HL-60/S4 (cell line): ENCODE data around the gene PLEKHG3.

Experiments used
- in situ Hi-C: fragments of 300-500 bp; cut with MboI; formaldehyde crosslinking; loops from 2 replicates; pipeline ENCODE4 v1.14.3; 2022; ENCODE audit warnings: low sequenced_read_pairs

Gene PLEKHG3

DNA sequence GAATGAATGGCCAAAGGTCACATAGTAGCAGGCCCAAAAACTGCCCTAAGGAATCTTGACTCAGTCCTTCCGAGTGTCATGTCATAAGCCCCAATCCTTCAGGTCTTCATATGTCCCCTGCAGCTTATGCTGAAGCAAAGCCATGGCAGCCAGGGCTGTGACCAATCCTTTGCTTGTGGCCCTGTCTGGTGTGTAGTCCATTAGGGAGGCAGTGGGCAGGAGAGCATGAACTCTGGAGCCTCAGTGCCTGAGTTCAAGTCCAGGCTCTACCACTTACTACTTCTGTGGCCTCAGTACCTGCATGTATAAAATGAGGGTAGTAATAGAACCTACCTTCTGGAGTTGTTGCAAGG, 20.3 kb downstream of the PLEKHG3 start:
- in situ Hi-C loops = no loop called here

DNA sequence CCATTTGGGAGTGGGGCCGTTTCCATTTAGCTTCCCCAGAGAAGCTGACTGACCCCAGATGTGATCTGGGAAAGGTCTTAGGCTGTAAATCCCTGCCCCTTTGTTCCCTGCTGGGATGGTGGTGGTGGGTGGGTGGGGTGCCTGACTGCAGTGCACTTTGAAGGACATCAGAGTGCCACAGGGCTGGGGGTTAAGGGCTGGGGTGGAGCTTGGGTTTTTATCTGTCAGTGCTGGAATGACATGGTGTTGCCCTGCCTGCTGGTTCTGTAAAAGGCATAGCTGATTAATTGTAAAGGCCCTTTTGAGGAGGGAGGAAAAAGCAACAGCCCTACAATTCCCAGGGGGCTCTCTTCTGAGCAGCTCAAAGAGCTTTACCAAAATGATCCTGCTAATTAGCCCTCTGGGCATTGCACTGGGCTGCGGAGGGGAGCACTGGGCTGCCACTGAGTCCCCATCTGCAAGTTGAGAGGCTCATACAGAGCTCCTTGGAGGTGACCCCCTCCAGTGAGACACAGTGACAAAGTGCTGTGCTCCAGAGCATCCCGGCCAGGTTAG, 21.1 kb downstream of the PLEKHG3 start:
- in situ Hi-C loops = no loop called here

DNA sequence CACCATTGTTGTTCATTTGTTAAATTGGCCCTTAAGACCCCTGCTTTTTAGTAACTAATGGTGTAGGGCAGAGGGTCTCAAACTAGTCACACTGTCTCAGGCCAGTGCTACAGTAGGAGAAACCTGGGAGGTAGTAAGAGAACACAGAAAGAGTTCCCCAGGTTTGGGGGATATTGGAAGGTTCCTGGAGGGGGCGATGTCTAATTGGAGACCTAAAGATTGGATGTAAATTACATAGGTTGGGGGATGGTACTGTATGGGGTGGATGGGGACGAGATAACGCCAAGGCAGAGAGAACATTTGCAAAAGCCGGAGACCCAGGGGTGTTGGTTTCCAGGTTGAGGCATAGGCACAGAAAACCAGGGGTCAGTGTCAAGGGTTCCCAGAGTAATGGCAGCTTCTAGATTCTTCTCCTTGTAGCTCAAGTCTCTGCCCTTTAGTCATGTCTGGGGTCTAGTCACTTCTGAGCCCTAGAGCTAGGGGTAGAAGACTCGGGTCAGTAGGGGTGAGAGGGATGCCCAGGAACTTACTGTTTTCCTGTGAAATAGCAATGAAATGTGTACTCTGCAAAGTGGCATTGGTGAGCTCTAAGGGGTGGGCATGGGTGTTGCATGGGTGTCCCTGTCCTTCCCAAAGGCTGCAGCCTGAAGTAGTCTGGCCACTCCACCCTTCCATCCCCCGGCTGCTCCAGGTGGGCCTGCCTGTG, 21.8 kb downstream of the PLEKHG3 start:
- in situ Hi-C loops = no loop called here

DNA sequence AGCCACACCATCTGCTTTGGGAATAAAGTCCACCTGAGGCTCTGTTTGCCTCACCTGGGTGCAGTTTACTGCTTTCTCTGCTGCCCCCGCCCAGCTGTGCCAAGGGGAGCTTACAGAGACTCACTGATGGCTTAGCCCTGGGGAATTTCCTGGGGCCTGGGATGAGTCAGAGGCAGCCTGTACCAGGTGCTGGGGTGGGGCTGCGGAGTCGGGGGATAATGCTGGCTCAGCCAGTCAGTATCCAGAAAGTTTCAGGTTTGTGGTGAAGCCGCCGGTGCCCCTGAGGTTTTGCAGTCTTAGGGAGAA, 22.3 kb downstream of the PLEKHG3 start:
- in situ Hi-C loops = no loop called here

DNA sequence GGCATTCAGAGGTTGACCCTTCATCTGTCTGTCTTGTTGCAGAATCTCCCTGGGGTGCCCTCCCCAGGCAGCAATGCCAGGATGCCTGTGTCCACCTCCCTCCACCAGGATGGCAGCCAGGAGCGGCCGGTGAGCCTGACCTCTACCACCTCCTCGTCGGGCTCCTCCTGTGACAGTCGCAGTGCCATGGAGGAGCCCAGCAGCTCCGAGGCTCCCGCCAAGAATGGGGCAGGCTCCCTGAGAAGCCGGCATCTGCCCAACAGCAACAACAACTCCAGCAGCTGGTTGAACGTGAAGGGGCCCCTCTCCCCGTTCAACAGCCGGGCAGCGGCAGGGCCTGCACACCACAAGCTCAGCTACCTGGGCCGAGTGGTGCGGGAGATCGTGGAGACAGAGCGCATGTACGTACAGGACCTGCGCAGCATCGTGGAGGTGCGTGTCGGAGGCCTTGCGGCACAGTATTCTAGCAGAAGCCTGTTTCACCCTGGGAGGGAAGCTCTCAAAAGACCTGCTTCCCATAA, 23.4 kb downstream of the PLEKHG3 start:
- in situ Hi-C loops = no loop called here

DNA sequence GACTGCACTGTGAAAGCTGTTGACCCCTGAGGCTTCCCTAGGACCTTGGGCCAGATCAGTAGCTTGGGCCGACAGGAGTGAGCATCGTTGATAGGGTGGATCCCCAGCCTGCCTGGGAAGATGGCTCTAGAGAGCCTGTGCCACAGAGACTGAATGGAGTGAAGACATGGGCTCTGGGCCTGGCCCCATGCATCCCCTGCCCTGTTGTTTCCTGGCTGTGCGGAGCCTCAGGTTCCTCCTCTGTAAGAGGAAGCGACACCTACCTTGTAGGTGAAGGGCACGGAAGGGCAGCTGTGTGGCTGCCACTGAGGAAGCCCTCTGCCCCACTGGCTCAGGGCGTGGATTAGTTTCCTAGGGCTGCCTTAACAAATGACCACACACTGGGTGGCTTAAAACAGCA, 23.9 kb downstream of the PLEKHG3 start:
- in situ Hi-C loops = no loop called here

DNA sequence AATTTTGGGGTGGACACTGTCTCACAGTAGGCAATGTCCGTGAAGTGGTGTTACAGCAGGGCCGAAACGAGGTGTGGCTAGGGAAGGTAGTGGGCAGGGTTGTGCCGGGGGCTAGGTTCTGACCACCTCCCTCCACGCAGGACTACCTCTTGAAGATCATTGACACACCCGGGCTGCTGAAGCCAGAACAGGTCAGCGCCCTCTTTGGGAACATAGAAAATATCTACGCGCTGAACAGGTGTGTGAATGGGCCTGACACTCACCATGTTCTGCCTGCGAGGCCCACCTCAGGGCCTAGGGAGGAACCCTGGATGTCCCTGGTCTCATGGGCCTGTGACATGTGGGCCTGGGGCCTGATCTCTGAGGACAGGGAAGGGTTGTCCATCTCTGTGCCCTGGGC, 24.6 kb downstream of the PLEKHG3 start:
- in situ Hi-C loops = no loop called here

DNA sequence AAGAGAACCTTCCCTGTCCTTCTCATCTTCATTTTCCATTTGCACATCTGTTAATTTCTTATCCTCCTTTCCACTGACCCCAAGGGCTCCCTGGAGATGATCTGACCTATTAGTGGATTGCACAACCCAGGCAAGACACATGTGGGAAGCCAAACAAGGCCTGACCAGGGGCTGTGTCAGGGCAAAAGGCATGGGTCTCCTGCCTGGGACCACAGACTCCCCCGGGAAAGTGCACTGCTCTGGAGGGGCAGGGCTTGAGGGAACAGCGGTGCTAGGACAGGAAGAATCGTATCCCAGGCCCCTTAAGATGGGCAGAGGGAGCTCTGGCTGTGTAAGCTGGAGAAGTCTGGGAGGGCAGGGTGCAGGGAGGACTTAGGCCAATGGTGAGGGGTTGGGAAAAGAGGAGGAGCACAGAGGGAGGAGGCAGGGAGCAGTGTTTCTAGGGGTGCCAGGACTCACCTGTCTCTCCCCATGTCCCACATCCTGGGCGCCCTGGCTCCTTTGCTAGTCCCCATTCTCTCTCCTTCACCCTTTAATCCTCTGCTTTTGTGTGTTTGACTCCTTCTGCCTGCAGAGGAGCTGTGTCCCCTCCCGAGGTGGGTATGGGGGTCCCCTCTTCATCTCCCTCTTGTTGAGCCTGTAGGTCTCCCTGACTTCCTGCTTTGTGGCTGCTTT, 25.3 kb downstream of the PLEKHG3 start:
- in situ Hi-C loops = no loop called here

DNA sequence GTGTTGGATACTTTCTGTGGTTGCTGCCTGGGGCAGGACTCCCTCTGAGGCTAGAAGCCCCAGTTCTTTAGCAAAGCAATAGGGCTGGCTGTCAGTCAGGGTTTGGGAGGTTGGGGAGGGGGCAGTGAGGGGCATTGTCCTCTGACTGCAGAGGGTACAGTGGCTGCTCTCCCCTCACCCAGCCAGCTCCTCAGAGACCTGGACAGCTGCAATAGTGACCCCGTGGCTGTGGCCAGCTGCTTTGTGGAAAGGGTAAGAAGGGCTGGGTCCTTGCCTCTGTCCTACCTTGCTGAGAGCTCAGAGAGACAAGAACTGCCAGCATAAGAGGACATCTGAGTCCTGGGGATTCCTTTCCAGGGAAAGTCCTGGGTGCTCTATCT, 25.8 kb downstream of the PLEKHG3 start:
- in situ Hi-C loops = no loop called here

DNA sequence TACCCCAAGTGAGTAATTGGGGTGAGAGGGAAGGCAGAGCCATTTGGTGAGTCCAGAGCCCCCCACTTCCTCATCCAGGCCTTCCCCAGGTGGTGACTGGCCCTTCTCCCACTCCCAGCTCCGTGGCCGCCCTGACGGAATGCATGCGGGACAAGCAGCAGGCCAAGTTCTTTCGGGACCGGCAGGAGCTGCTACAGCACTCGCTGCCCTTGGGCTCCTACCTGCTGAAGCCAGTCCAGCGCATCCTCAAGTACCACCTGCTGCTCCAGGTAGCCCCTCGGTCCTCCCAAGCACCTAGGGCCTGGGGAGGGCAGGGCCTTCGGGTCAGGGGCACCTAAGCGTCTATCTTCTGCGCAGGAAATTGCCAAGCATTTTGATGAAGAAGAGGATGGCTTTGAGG, 26.5 kb downstream of the PLEKHG3 start:
- in situ Hi-C loops = no loop called here

DNA sequence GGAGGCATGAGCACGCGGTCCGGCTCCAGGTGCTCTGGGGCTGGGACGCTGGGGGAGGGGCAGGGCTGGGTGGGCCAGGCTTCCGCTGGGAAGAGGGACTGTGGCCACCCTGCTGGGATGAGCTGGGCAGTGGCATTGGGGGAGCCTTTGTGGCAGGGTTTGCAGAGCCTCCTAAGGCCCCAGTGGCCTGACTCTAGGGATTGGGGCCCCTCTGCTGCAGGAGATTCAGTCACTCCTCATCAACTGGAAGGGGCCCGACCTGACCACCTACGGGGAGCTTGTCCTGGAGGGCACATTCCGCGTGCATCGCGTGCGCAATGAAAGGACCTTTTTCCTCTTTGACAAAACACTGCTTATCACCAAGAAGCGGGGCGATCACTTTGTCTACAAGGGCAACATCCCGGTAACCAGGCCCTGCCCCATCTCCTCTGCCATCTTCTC, 26.9 kb downstream of the PLEKHG3 start:
- in situ Hi-C loops = no loop called here

DNA sequence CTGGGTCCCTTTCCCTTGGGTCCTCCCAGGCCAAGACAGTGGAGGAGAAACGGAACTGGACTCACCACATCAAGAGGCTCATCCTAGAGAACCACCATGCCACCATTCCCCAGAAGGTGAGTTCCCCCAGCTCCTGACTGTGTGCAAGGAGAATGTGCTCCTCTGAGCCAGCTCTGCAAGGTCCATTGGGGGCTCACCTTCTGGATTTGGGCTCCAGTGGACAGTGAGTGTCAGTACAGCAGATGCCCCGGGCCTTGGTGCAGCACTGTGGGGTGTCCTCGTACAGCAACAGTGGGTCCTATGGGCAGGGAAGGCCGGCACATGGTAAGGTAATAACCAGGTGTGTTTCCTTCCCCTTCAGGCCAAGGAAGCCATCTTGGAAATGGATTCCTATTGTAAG, 27.8 kb downstream of the PLEKHG3 start:
- in situ Hi-C loops = no loop called here

DNA sequence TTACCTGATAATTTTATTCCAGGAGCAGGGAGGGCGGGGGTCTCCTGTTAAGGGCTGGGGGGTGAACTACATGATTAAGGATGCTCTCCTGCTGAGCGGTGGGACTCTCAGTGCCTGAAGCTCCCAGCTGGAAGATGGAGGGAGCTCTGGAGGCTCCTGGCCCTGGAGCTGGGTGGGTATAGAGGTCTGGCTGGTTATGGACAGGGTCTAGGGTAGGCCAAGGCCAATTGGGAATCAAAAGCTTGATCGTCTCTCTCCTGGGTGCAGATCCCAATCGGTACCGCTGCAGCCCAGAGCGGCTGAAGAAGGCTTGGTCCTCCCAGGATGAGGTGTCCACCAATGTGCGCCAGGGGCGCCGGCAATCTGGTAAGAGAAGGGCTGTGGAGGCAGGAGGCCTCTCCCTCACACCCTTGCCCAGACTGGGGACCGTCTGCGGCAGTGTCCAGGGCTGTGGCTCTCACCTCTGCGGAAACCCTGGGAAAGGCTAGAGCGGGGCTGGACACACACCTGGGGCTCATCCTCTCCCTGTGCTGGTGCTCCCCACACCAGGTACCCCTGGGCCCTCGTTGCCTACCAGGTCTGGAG, 28.4 kb downstream of the PLEKHG3 start:
- in situ Hi-C loops = no loop called here

DNA sequence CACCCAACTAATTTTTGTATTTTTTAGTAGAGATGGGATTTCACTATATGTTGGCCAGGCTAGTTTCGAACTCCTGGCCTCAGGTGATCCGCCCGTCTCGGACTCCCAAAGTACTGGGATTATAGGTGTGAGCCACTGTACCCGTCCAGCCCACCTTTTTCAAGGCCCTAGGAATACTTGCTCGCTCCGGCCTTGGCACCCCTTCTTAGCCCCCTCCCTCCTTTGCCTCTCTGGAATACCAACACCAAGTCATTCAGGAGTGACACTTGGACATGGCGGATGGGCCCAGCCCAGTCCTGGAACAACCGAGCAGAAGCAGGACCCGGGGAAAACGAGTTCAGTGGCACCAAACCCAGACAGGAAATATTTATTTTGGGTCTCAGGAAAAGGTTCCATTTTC, 29.1 kb downstream of the PLEKHG3 start:
- in situ Hi-C loops = no loop called here

DNA sequence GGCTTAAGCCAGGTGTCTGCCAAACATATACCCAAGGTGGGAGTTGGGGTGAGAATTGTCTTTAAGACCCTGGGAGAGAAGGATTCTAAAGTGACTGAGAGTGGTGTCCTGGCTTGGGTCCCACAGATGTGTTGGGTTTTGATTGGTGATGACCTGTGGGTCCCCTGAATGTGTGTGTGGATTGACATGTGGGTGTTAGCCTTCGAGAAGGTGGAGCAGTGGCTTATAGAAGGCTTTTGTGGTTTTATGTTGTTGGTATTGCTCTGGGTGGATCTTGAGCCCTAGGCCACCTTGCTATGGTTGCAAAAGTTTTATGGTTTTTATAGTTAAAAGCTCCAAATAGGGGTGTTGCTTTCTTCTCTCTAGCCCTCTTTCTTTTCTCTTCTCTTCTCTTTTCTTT, 29.7 kb downstream of the PLEKHG3 start:
- in situ Hi-C loops = no loop called here

DNA sequence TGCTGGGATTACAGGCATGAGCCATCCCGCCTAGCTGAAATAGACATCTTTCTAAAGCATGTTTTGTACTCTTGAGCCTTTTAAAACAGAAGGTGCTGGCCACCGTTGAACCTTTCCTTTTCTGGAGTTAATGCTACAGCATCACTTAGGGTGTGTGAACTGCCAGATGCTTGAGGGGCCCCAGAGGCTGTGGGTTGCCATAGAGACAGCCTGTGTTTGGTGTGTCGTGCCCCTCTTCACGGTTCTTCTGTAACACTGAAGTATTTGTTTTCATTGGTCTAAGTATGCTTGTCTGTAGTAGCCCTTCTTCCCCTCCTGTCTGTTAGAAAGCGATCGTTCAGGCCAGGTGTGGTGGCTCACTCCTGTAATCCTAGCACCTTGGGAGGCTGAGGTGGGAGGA, 30.8 kb downstream of the PLEKHG3 start:
- in situ Hi-C loops = no loop called here

DNA sequence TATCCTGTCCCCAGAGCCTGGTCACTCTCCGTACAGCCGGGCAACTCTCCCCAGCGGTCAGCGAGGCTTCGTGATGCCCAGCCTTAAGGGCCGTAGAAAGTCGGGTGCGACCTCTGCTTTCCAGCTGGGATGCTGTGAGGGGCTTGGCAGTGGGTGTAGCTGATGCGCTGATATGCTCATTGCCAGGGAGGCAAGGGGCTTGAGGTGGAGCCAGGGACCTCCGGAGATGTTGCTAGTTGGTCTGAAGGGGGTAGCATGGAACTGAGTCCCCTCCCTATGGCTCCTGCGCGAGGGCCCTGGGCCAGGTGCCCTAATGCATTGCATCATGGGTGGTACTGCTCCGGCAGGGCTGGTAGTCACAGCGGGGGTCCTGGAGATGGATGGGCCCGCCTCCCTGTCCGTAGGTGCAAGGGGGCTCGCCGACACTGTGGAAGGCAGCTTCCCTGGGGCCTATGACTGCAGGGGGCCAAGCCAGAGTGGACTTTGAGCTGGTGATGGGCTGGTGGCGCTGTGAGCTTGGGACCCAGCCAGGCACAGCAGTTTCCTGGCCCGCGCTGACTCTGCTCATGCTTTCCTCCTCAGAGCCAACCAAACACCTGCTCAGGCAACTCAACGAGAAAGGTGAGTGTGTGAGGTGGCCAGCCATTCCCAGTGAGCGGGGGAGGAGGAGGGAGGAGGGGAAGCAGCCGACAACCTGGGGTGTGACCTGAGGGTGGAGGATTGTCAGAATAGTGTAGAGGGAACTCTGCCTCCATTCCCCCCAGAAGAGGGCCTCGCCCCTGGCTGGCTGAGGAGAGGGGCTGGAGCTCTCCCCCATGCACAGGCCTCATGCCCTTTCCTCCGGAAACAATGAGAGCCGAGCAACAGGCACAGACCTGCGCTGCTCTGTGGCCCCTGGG, 32.3 kb downstream of the PLEKHG3 start:
- in situ Hi-C loops = no loop called here

DNA sequence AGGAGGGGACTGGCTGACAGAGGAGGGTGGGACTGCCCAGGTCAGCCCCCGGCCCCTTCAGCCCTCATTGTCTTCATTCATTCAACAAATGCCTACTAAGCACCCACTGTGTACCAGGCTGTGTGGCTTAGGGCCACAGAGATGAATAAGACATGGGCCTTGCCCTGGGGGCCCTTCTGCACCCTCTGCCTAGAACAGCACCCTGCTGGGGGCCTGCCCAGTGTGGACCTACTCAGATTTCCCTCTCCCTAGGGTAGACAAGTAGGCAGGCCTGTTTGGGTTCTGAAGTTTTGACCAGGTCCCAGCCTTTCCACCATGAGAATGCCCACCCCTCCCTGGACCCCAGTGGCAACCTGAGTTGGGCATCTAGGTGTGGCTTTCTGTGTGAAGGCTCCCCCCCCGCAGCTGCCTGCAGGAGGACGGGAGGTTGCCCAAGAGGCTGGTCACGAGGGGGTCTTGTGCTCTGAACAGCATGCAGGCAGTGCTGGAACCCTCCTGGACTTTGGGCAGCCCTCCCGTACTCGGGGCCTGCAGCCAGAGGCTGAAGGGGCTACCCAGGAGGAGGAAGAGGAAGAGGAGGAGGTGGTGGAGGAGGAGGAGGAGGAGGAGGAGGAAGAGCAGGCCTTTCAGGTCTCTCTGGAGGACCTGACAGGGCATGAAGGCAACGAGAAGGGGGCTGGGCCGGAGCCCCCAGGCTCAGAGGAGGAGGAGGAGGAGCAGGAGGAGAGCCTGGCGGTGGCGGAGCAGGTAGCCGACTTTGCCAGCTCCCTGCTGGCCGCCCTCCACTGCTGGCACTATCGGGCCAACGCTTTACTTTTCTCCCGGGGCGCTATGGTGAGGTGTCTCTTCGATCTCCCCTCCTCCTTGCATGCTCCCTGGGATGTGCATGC, 33.4 kb downstream of the PLEKHG3 start:
- in situ Hi-C loops = no loop called here

DNA sequence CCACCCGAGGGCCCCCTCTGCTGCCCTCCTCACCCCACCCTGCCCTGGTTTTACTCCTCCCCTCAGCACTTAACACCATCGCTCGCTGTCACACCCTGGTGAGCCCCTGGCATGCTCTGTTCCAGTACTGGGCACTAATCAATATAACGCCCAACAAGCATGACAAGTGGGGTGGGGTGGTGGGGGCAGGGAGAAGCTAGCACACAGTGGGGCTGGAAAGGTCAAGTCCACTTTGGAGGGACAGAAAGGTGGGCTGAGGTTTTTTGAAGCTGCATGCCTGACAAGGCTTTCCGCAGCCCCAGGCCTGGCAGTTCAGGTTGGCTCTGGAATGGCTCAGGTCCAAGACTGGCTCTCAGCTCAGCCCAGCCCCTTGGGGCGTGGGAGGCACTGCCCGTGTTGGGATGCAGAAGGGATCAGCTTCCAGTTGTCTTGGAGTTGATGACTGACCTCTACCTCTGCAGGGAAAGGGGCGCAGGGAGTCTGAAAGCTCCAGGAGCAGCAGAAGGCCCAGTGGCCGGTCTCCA, 34.1 kb downstream of the PLEKHG3 start:
- in situ Hi-C loops = no loop called here

DNA sequence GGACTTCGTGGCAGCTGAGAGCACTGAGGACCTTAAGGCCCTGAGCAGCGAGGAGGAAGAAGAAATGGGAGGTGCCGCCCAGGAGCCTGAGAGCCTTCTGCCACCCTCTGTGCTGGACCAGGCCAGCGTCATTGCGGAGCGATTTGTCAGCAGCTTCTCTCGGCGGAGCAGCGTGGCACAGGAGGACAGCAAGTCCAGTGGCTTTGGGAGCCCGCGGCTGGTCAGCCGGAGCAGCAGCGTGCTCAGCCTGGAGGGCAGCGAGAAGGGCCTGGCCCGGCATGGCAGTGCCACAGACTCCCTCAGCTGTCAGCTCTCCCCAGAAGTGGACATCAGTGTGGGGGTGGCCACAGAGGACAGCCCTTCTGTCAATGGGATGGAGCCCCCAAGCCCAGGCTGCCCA, 37.0 kb downstream of the PLEKHG3 start:
- in situ Hi-C loops = no loop called here
